ENCODE data around the gene OCSTAMP. TPM values are rescaled to one million over a fixed set of nuclear protein-coding genes. Genes with fewer than 3 reads are reported as not detected.

OCSTAMP gene
- total RNA-seq, 3 donors from 2014 or later (not counting 1 experiment from before 2014, with no cell fraction given) = not detected

DNA sequence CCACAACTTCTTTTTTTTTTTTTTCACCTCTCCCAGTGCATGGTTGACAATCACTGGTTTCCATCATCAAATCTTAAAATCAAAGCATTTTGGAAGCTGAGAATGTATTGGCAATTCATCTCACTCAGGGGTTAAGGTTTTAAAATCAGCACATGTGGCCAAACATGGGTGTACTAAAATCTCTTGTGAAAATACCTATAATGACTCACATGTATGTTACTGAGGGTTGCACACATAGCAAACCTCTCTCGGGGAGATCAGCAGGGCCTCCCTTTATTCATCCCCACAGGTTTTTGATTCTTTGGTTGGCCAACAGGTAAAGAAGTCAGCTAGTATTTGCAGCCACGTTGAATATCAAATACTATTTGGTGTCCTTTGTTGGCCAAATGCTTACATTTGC, 44.3 kb upstream of the OCSTAMP start:
- H3K36me3 ChIP-seq (ENCODE audit: control insufficient read depth, insufficient read depth, low read length) = no peaks in the 10 kb centered on the region
- H3K27ac Mint-ChIP-seq = no peak overlapping the region
- no peaks in the 10 kb centered on the region for H3K27me3 ChIP-seq (ENCODE audit: control insufficient read depth, insufficient read depth, low read length)
- H3K4me1 ChIP-seq (ENCODE audit: control insufficient read depth, insufficient read depth, low read length) = no peaks in the 10 kb centered on the region
- H3K27ac ChIP-seq (ENCODE audit: low read length) = no peak overlapping the region
- H3K4me3 ChIP-seq (ENCODE audit: low read length) = no peak overlapping the region
- TF ChIP-seq, protein P1, sequence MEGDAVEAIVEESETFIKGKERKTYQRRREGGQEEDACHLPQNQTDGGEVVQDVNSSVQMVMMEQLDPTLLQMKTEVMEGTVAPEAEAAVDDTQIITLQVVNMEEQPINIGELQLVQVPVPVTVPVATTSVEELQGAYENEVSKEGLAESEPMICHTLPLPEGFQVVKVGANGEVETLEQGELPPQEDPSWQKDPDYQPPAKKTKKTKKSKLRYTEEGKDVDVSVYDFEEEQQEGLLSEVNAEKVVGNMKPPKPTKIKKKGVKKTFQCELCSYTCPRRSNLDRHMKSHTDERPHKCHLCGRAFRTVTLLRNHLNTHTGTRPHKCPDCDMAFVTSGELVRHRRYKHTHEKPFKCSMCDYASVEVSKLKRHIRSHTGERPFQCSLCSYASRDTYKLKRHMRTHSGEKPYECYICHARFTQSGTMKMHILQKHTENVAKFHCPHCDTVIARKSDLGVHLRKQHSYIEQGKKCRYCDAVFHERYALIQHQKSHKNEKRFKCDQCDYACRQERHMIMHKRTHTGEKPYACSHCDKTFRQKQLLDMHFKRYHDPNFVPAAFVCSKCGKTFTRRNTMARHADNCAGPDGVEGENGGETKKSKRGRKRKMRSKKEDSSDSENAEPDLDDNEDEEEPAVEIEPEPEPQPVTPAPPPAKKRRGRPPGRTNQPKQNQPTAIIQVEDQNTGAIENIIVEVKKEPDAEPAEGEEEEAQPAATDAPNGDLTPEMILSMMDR (IDR thresholded peaks at IDR 0.05) = no peak
- DNase-seq (no peak), ATAC-seq (no peak)
- no peaks in the 10 kb centered on the region for H3K9me3 Mint-ChIP-seq
- H3K4me3 Mint-ChIP-seq = no peak overlapping the region
- H3K27me3 Mint-ChIP-seq (ENCODE audit: low read depth in 2 of 2) = peaks cover 5 to 16% of the 10 kb centered on the region in 2 donors
- H3K4me1 Mint-ChIP-seq = no peaks in the 10 kb centered on the region
- no peaks in the 10 kb centered on the region for H3K36me3 Mint-ChIP-seq
- intact Hi-C loops (cut with micrococcal nuclease) = no loop called here
- WGBS (ENCODE audit: insufficient coverage) = 57% methylated on average over 2 of the region's 2 CpGs
- H3K9me3 ChIP-seq (ENCODE audit: control insufficient read depth, insufficient read depth, low read length) = no peaks in the 10 kb centered on the region

DNA sequence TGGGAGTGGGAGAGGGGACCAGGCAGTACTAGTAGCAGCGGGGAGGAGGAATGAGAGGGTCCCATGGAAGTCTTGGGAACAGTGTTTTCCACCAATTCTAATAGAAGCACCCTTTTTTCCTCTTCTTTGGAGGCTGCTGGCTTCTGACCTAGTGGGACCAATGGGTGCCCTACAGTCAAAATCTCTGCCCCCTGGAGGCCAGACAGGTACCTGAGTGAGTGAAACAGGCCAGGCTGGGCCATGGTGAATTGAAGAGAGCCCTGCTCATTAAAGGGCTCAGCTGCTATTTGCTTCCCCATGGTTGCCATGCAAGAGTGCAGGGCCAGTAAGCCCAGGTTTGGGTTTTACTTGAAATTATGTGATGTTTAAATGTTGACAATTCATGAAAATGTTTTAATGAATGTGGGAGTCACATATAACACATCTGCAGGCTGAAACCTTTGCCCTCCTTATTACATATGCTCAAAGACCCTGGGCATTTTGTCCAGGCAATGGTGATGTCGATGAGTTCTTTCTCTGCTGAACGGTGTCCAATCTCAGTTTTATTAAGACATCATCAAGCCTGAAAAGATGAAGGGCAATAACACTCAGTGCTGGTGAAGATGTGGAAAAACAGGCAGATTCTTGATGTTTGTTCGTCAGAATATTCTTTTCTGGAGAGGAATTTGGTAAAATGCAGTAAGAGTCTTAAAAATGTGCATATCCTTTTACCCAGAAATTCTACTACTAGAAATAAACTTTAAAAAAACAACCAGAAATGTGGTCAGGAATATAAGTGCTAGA, 42.3 kb upstream of the OCSTAMP start:
- no peaks in the 10 kb centered on the region for H3K9me3 ChIP-seq (ENCODE audit: control insufficient read depth, insufficient read depth, low read length)
- H3K27ac Mint-ChIP-seq = no peak overlapping the region
- H3K27ac ChIP-seq (ENCODE audit: low read length) = no peak overlapping the region
- DNase-seq (peak in 1 of 2 donors; percentile 15), ATAC-seq (no peak)
- H3K4me3 ChIP-seq (ENCODE audit: low read length) = no peak overlapping the region
- peaks cover 8% of the 10 kb centered on the region in 2 donors for H3K4me1 Mint-ChIP-seq
- TF ChIP-seq, protein P1 (IDR thresholded peaks at IDR 0.05) = no peak
- WGBS (ENCODE audit: insufficient coverage) = 96% methylated on average over 4 of the region's 4 CpGs
- H3K9me3 Mint-ChIP-seq = no peaks in the 10 kb centered on the region
- H3K36me3 Mint-ChIP-seq = no peaks in the 10 kb centered on the region
- intact Hi-C loops (cut with micrococcal nuclease) = no loop called here
- no peak overlapping the region for H3K4me3 Mint-ChIP-seq
- no peaks in the 10 kb centered on the region for H3K36me3 ChIP-seq (ENCODE audit: control insufficient read depth, insufficient read depth, low read length)
- no peaks in the 10 kb centered on the region for H3K27me3 ChIP-seq (ENCODE audit: control insufficient read depth, insufficient read depth, low read length)
- H3K27me3 Mint-ChIP-seq (ENCODE audit: low read depth in 2 of 2) = peaks cover 5 to 9% of the 10 kb centered on the region in 2 donors
- peaks cover 15% of the 10 kb centered on the region for H3K4me1 ChIP-seq (ENCODE audit: control insufficient read depth, insufficient read depth, low read length)

DNA sequence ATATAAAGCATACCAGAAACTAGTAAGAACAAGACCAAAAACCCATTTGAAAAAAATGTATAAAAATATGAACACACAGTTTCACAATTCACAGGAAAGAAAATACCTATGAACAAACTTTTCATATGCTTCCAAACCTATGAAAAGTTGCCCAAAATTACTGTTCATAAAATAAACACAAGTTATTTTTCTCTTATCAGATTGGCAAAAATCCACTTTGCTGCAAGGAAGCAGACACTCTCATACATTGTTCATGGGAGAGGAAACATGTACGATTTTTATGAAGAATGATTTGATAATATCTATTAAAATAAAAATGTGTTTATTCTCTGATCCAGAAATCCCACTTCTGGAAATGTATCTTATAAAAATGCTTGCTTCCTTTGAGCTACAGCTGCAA, 40.0 kb upstream of the OCSTAMP start:
- ATAC-seq = no peak
- Mint-ChIP-seq H3K4me3 (no peak overlapping the region), H3K27me3 (ENCODE audit: low read depth in 2 of 2) (peaks cover under 1 to 2% of the 10 kb centered on the region in 2 donors), H3K9me3 (no peaks in the 10 kb centered on the region), H3K4me1 (peaks cover 8% of the 10 kb centered on the region in 2 donors), H3K36me3 (no peaks in the 10 kb centered on the region), H3K27ac (no peak overlapping the region)
- Histone ChIP-seq H3K27me3 (ENCODE audit: control insufficient read depth, insufficient read depth, low read length) (no peaks in the 10 kb centered on the region), H3K36me3 (ENCODE audit: control insufficient read depth, insufficient read depth, low read length) (no peaks in the 10 kb centered on the region), H3K27ac (ENCODE audit: low read length) (no peak overlapping the region), H3K4me3 (ENCODE audit: low read length) (no peak overlapping the region), H3K4me1 (ENCODE audit: control insufficient read depth, insufficient read depth, low read length) (peaks cover 16% of the 10 kb centered on the region), H3K9me3 (ENCODE audit: control insufficient read depth, insufficient read depth, low read length) (no peaks in the 10 kb centered on the region)
- intact Hi-C loops (cut with micrococcal nuclease) = no loop called here
- no CpG with 5 or more reads among the region's 1 CpG for WGBS (ENCODE audit: insufficient coverage)
- DNase-seq = no peak
- TF ChIP-seq, protein P1 (IDR thresholded peaks at IDR 0.05) = no peak

Measured in natural killer cell (primary cell).